IPS-NIHi7 (cell line): ENCODE data around the gene PCLAF.

ENCODE experiments used
- DNase-seq: peaks from one replicate; pipeline ENCODE4 v3.0.0; 2012; ENCODE audit warnings: mixed read lengths; ENCODE audit errors: extremely low spot score

Gene PCLAF

GRCh38 chr15:64324165-64324877, 56.9 kb downstream of the PCLAF start:
- no peak for DNase-seq

- DNase-seq, result no peak
Measured at GRCh38 chr15:64315216-64315615, 66.0 kb downstream of the PCLAF start.

- DNase-seq, result no peak
Measured at GRCh38 chr15:64314456-64314855, 66.8 kb downstream of the PCLAF start.
